Measurements from ENCODE around the gene CACTIN. TPM values are rescaled to one million over a fixed set of nuclear protein-coding genes. Genes with fewer than 3 reads are reported as not detected.
"Not testable (repeated sequence)": the region's sequence is repeated elsewhere in the genome, so short reads cannot be mapped to it uniquely, and the experiment has no call there.

The CACTIN gene
- total and polyA plus RNA-seq, 2 of the 4 experiments (the other 2 are of a cell fraction): 10.8 to 19.5 TPM

DNA sequence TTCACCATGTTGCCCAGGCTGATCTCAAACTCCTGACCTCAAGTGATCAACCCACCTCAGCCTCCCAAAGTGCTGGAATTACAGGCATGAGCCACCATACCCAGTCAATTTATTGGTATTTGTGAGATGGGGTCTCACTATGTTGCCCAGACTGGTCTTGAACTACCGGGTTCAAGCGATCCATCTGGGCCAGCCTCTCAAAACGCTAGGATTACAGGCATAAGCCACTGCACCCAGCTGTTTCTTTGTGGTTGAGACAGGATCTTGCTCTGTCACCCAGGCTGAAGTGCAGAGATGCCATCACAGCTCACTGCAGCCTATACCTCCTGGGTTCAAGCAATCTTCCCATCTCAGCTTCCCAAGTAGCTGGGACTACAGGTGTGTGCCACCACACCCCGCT, 44.8 kb downstream of the CACTIN start:
- H2BK20ac ChIP-seq (ENCODE audit: low read depth, low read length); dilution Hi-C loops (cut with HindIII; ENCODE audit: low sequenced_read_pairs, unreplicated experiment); H3K27ac ChIP-seq (ENCODE audit: insufficient read depth, low read length); H4K20me1 ChIP-seq (ENCODE audit: insufficient read depth, low read length); H3K14ac ChIP-seq (replicated peaks; ENCODE audit: low read depth, low read length); H3K9ac ChIP-seq (ENCODE audit: low read depth, low read length); H2AK9ac ChIP-seq (replicated peaks; ENCODE audit: low read depth, low read length, poor library complexity); H4K8ac ChIP-seq (ENCODE audit: low read depth in 2 of 2, low read length in 2 of 2); H2BK5ac ChIP-seq (ENCODE audit: low read depth, low read length, poor library complexity, severe bottlenecking); H2AFZ ChIP-seq (replicated peaks; ENCODE audit: low read length, poor library complexity); H3K79me1 ChIP-seq (ENCODE audit: low read depth in 1 of 2, low read length in 2 of 2); H3K9me3 ChIP-seq (ENCODE audit: control insufficient read depth, insufficient read depth, low read length); H3K4me3 ChIP-seq (ENCODE audit: insufficient read depth, low read depth, low read length); H4K91ac ChIP-seq (ENCODE audit: insufficient read depth, low read depth, low read length); BruUV-seq (replicated peaks); H3K18ac ChIP-seq (ENCODE audit: low read depth, low read length); H2BK120ac ChIP-seq (ENCODE audit: low read depth, low read length); H4K5ac ChIP-seq (ENCODE audit: low read depth, low read length); H3K4ac ChIP-seq (ENCODE audit: low read depth, low read length); H3K36me3 ChIP-seq (ENCODE audit: control insufficient read depth, insufficient read depth, low read length); H3K23ac ChIP-seq (ENCODE audit: low read depth, low read length); CTCF ChIA-PET; H2AK5ac ChIP-seq (ENCODE audit: low read depth, low read length); H3K4me2 ChIP-seq (ENCODE audit: low read depth, low read length); H2BK15ac ChIP-seq (ENCODE audit: low read depth, low read length); POLR2A ChIA-PET (ENCODE audit: unreplicated experiment); DNase-seq; intact Hi-C loops (cut with micrococcal nuclease); H3K9me1 ChIP-seq (ENCODE audit: insufficient read depth, low read length); in situ Hi-C loops (cut with MboI; ENCODE audit: low sequenced_read_pairs); H3K4me1 ChIP-seq (ENCODE audit: control insufficient read depth, insufficient read depth, low read length); H3K56ac ChIP-seq (ENCODE audit: extremely low read depth, insufficient read depth, low read length); ATAC-seq (ENCODE audit: low read depth): not testable (repeated sequence)
- WGBS, 2 experiments (ENCODE audit: extremely low coverage in 2 of 2, insufficient read length in 1 of 2): 90% methylated on average over 2 of the region's 4 CpGs; no CpG with 5 or more reads in 1 of the 2 experiments
- H3K27me3 ChIP-seq (ENCODE audit: control insufficient read depth, insufficient read depth, low read length): peaks cover 11% of the 10 kb centered on the region

Data from IMR-90 (cell line).